Measurements from ENCODE around the gene COL16A1. TPM values are rescaled to one million over a fixed set of nuclear protein-coding genes. Genes with fewer than 3 reads are reported as not detected.

Gene COL16A1
- polyA plus RNA-seq, 1 of the 3 experiments (the other 2 are of a cell fraction), result 10.4 TPM

DNA sequence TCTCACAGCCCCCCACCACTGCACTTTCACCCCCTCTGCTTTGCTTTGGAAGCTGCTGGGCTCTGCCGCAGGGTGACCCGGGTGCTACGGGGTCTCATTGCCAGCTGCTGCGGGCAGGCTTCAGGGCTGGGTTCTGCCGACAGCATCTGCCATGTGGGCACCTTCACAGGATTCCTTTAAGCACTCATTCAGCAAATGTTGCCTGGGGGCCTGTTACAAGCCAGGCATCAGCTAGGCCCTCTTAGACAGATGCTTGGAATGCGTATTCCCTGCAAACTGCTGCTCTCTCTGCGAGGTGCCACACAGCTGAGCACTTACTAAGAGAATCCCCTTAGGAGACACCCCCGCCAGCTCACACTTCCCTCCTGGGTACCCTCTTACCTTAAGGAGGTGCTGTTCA lies 29.2 kb downstream of the COL16A1 start:
- CTCF ChIA-PET, result interaction anchor here (1.0 to 2.3 kb wide), 4 partner anchors 10 to 289 kb away, joined by 4 to 8 read pairs (median 4); no protein-coding TSS in a partner anchor
- Histone ChIP-seq H3K27ac (ENCODE audit: low read depth in 2 of 2, low read length in 1 of 2) (no peak overlapping the region), H3K4me3 (ENCODE audit: low read depth in 2 of 2, low read length in 1 of 2) (no peak overlapping the region), H3K9ac (no peak overlapping the region), H4K20me1 (ENCODE audit: insufficient read depth) (no peaks in the 10 kb centered on the region), H3K9me3 (no peaks in the 10 kb centered on the region), H3K9me2 (no peaks in the 10 kb centered on the region), H3F3A (replicated peaks; ENCODE audit: insufficient read depth) (no peaks in the 10 kb centered on the region), H3K4me1 (ENCODE audit: control insufficient read depth in 1 of 2, insufficient read depth in 2 of 2, low read depth in 1 of 2, low read length in 1 of 2) (peaks cover 8 to 27% of the 10 kb centered on the region in 2 experiments), H3K79me2 (ENCODE audit: insufficient read depth) (no peaks in the 10 kb centered on the region), H3K4me2 (no peak overlapping the region), H2AFZ (ENCODE audit: low read depth) (no peak overlapping the region), H3K27me3 (ENCODE audit: insufficient read depth) (no peaks in the 10 kb centered on the region), H3K36me3 (replicated peaks in 1 of 2; ENCODE audit: control insufficient read depth in 1 of 2, insufficient read depth in 2 of 2, low read length in 1 of 2) (no peaks in the 10 kb centered on the region)
- peak; percentile 59 for DNase-seq
- POLR2A ChIA-PET, result interaction anchor here (0.6 kb wide), 1 partner anchor 244 kb away, joined by 8 read pairs; no protein-coding TSS in a partner anchor
- TF ChIP-seq TEAD4 (IDR thresholded peaks at IDR 0.05; ENCODE audit: borderline replicate concordance, insufficient read depth), result no peak
- TF ChIP-seq MEF2A (IDR thresholded peaks at IDR 0.05; ENCODE audit: borderline replicate concordance, low read depth), result no peak
- TF ChIP-seq NFIC (IDR thresholded peaks at IDR 0.05; ENCODE audit: borderline replicate concordance), result no peak
- 73% methylated on average over 5 of the region's 8 CpGs for WGBS (ENCODE audit: low lambda C conversion rate)

- Histone ChIP-seq H3K36me3 (replicated peaks in 1 of 2; ENCODE audit: control insufficient read depth in 1 of 2, insufficient read depth in 2 of 2, low read length in 1 of 2) (no peaks in the 10 kb centered on the region), H3K9ac (no peak overlapping the region), H3K4me2 (no peak overlapping the region), H3K4me1 (ENCODE audit: control insufficient read depth in 1 of 2, insufficient read depth in 2 of 2, low read depth in 1 of 2, low read length in 1 of 2) (peaks cover 11 to 38% of the 10 kb centered on the region in 2 experiments), H3K27ac (ENCODE audit: low read depth in 2 of 2, low read length in 1 of 2) (no peak overlapping the region), H2AFZ (ENCODE audit: low read depth) (no peak overlapping the region), H3K9me3 (no peaks in the 10 kb centered on the region), H3K4me3 (ENCODE audit: low read depth in 2 of 2, low read length in 1 of 2) (no peak overlapping the region), H3K27me3 (ENCODE audit: insufficient read depth) (no peaks in the 10 kb centered on the region), H3K9me2 (no peaks in the 10 kb centered on the region), H3F3A (replicated peaks; ENCODE audit: insufficient read depth) (no peaks in the 10 kb centered on the region), H4K20me1 (ENCODE audit: insufficient read depth) (no peaks in the 10 kb centered on the region), H3K79me2 (ENCODE audit: insufficient read depth) (no peaks in the 10 kb centered on the region)
- POLR2A ChIA-PET, result no interaction called here
- WGBS (ENCODE audit: low lambda C conversion rate), result 92% methylated on average over 9 of the region's 9 CpGs
- CTCF ChIA-PET, result interaction anchor here (0.8 to 2.3 kb wide), 4 partner anchors 9 to 116 kb away, joined by 3 to 8 read pairs (median 4); no protein-coding TSS in a partner anchor
- no peak for DNase-seq
- TF ChIP-seq, protein P1, sequence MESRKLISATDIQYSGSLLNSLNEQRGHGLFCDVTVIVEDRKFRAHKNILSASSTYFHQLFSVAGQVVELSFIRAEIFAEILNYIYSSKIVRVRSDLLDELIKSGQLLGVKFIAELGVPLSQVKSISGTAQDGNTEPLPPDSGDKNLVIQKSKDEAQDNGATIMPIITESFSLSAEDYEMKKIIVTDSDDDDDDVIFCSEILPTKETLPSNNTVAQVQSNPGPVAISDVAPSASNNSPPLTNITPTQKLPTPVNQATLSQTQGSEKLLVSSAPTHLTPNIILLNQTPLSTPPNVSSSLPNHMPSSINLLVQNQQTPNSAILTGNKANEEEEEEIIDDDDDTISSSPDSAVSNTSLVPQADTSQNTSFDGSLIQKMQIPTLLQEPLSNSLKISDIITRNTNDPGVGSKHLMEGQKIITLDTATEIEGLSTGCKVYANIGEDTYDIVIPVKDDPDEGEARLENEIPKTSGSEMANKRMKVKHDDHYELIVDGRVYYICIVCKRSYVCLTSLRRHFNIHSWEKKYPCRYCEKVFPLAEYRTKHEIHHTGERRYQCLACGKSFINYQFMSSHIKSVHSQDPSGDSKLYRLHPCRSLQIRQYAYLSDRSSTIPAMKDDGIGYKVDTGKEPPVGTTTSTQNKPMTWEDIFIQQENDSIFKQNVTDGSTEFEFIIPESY (IDR thresholded peaks at IDR 0.05; ENCODE audit: borderline replicate concordance, low read depth), result no peak
- TF ChIP-seq JUND (IDR thresholded peaks at IDR 0.05), result no peak
- no peak for TF ChIP-seq SIN3A (IDR thresholded peaks at IDR 0.05; ENCODE audit: borderline replicate concordance, low read depth, low read length)
- TF ChIP-seq, protein P2, sequence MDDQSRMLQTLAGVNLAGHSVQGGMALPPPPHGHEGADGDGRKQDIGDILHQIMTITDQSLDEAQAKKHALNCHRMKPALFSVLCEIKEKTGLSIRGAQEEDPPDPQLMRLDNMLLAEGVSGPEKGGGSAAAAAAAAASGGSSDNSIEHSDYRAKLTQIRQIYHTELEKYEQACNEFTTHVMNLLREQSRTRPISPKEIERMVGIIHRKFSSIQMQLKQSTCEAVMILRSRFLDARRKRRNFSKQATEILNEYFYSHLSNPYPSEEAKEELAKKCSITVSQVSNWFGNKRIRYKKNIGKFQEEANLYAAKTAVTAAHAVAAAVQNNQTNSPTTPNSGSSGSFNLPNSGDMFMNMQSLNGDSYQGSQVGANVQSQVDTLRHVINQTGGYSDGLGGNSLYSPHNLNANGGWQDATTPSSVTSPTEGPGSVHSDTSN (IDR thresholded peaks at IDR 0.05), result no peak
- TF ChIP-seq YY1 (IDR thresholded peaks at IDR 0.05; ENCODE audit: low read depth), result no peak
- TF ChIP-seq SMC3 (IDR thresholded peaks at IDR 0.05; ENCODE audit: low read depth, low read length), result no peak
- no peak for TF ChIP-seq USF2 (IDR thresholded peaks at IDR 0.05; ENCODE audit: borderline replicate concordance, low read depth, low read length)
- TF ChIP-seq GATA2 (CRISPR knock-in tag; IDR thresholded peaks at IDR 0.05), result no peak
Measured at GRCh38 chr1:31673433-31673832, 30.4 kb downstream of the COL16A1 start.

Data from SK-N-SH (cell line).